ENCODE results near the gene ZDHHC3. TPM values are rescaled to one million over a fixed set of nuclear protein-coding genes. Genes with fewer than 3 reads are reported as not detected.
"Not testable (repeated sequence)": the region's sequence is repeated elsewhere in the genome, so short reads cannot be mapped to it uniquely, and the experiment has no call there.

The ZDHHC3 gene
- total RNA-seq, 2 donors from 2014 or later = 33.0 to 37.6 TPM

DNA sequence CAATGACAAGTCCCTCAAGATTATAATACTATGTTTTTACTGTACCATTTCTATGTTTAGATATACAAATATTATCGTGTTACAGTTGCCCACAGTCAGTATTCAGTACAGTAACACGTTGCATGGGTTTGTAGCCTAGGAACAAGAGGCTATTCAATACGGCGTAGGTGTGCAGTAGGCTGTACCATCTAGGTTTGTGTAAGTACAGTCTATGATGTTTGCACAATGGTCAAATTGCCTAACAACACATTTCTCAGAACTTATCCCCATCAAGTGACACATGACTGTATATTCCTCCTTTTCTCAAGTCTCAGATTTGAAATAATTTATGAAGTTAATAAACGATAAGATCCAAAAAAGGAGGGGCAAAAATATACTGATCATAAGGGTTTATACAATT is 21.7 kb downstream of the ZDHHC3 start:
- H3K4me1 Mint-ChIP-seq (ENCODE audit: low read depth) = peaks cover 6% of the 10 kb centered on the region
- H3K9me3 Mint-ChIP-seq = no peaks in the 10 kb centered on the region
- DNase-seq (no peak), ATAC-seq (replicated peaks in 1 of 2) (no peak)
- H3K36me3 Mint-ChIP-seq (ENCODE audit: insufficient read depth in 2 of 2) = no peaks in the 10 kb centered on the region
- H3K27me3 Mint-ChIP-seq (ENCODE audit: low read depth) = no peaks in the 10 kb centered on the region
- H3K27ac Mint-ChIP-seq = peak overlapping the region; percentile 36
- H3K4me3 Mint-ChIP-seq = no peak overlapping the region

- Mint-ChIP-seq H3K36me3 (ENCODE audit: insufficient read depth in 2 of 2) (no peaks in the 10 kb centered on the region), H3K4me3 (no peak overlapping the region), H3K9me3 (no peaks in the 10 kb centered on the region), H3K27me3 (ENCODE audit: low read depth) (no peaks in the 10 kb centered on the region), H3K27ac (no peak overlapping the region), H3K4me1 (ENCODE audit: low read depth) (peaks cover 6% of the 10 kb centered on the region)
- ATAC-seq (replicated peaks in 1 of 2) = no peak
- DNase-seq = no peak
These were observed 23.3 kb downstream of the ZDHHC3 start for GRCh38 chr3:44952689-44953088.

DNA sequence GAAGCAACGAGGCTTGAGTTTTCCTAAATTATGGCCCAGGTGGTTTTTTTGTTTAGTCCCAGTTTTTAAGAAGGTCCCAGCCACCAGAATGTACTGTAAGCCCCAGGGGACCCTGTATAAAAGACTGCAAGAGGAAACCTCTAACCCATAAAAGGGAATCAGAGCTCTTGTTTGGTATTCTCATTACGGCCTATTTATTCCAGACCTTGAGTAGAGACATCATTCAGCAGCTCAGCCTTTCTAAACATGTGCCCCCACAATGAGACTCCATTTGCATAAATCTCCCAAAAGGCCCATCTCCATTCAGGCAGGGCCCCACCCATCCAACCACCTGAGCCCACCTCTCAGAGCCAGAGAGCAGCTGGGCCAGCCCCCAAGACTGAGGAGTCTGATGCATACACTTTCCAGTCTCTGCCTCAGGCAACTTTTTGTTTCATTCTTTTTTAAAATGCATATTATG is 25.7 kb downstream of the ZDHHC3 start:
- Mint-ChIP-seq H3K4me1 (ENCODE audit: low read depth) (peaks cover 6% of the 10 kb centered on the region), H3K27me3 (ENCODE audit: low read depth) (no peaks in the 10 kb centered on the region), H3K4me3 (no peak overlapping the region), H3K27ac (no peak overlapping the region), H3K9me3 (no peaks in the 10 kb centered on the region), H3K36me3 (ENCODE audit: insufficient read depth in 2 of 2) (peaks cover 0 to 1% of the 10 kb centered on the region in 2 donors)
- DNase-seq = no peak
- ATAC-seq (replicated peaks in 1 of 2) = no peak

DNA sequence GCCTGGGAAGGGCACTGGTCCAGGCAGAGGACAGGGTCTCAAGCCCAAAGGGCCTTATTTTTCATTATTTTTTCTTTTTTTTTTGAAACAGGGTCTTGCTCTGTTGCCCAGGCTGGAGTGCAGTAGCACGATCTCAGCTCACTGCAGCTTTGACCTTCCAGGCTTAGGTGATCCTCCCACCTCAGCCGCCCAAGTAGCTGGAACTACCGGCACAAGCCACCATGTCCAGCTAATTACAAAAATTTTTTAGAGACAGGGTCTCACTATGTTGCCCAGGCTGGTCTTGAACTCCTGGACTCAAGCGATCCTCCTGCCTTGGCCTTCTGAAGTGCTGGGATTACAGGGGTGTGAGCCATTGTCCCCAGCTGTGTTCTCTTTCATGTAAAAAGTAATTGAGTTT is 26.2 kb downstream of the ZDHHC3 start:
- ATAC-seq (replicated peaks in 1 of 2); H3K27me3 Mint-ChIP-seq (ENCODE audit: low read depth); H3K36me3 Mint-ChIP-seq (ENCODE audit: insufficient read depth in 2 of 2); H3K9me3 Mint-ChIP-seq; H3K4me1 Mint-ChIP-seq (ENCODE audit: low read depth); DNase-seq; H3K27ac Mint-ChIP-seq; H3K4me3 Mint-ChIP-seq: not testable (repeated sequence)

GRCh38 chr3:44948239-44948638 is 27.7 kb downstream of the ZDHHC3 start:
- no peak overlapping the region for H3K27ac Mint-ChIP-seq
- H3K27me3 Mint-ChIP-seq (ENCODE audit: low read depth) = no peaks in the 10 kb centered on the region
- H3K36me3 Mint-ChIP-seq (ENCODE audit: insufficient read depth in 2 of 2) = peaks cover 0 to 1% of the 10 kb centered on the region in 2 donors
- ATAC-seq (replicated peaks in 1 of 2) (no peak), DNase-seq (no peak)
- peaks cover 6% of the 10 kb centered on the region for H3K4me1 Mint-ChIP-seq (ENCODE audit: low read depth)
- H3K4me3 Mint-ChIP-seq = no peak overlapping the region
- no peaks in the 10 kb centered on the region for H3K9me3 Mint-ChIP-seq

DNA sequence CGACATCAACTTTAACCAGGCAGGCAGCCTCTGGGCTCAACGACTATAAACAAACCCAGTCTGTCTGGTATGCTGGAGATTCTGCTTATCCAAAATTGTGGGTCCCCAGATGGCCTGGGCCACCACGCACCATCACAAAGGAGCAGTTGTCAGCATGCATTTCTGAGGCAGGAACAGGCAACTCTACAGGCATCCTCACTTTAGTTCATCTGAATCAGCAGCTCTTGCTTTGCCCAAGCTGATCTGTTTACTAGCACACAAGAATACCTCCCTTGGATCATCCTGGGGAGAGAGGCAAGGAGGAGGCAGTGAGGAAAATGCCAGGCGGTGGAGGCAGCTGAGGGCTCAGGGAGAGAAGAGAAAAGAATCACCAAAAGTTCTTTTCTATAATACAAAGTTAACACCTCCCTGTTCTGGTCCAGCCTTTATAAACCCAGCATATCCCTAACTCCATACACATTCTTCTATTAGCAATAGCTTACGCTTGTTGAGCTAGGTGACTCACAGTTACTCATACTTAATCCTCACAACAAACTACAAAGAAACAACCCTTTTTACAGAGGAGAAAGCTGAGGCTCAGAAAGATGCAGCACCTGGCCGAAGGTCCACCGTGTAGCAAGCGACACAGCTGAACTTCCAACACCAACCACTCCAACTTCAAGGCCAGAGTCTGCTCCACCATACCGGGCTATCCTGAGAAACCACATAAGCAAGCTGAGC is 33.6 kb downstream of the ZDHHC3 start:
- Mint-ChIP-seq H3K36me3 (ENCODE audit: insufficient read depth in 2 of 2) (peaks cover 3 to 9% of the 10 kb centered on the region in 2 donors), H3K27ac (no peak overlapping the region), H3K27me3 (ENCODE audit: low read depth) (no peaks in the 10 kb centered on the region), H3K9me3 (no peaks in the 10 kb centered on the region), H3K4me3 (no peak overlapping the region), H3K4me1 (ENCODE audit: low read depth) (no peaks in the 10 kb centered on the region)
- ATAC-seq (replicated peaks in 1 of 2) = no peak
- no peak for DNase-seq

- no peaks in the 10 kb centered on the region for H3K4me1 Mint-ChIP-seq (ENCODE audit: low read depth)
- no peaks in the 10 kb centered on the region for H3K27me3 Mint-ChIP-seq (ENCODE audit: low read depth)
- H3K36me3 Mint-ChIP-seq (ENCODE audit: insufficient read depth in 2 of 2) = peaks cover 5 to 8% of the 10 kb centered on the region in 2 donors
- H3K27ac Mint-ChIP-seq = no peak overlapping the region
- ATAC-seq (replicated peaks in 1 of 2) = no peak
- H3K4me3 Mint-ChIP-seq = no peak overlapping the region
- DNase-seq = no peak
- no peaks in the 10 kb centered on the region for H3K9me3 Mint-ChIP-seq
These were observed 36.4 kb downstream of the ZDHHC3 start for GRCh38 chr3:44939581-44940036.

DNA sequence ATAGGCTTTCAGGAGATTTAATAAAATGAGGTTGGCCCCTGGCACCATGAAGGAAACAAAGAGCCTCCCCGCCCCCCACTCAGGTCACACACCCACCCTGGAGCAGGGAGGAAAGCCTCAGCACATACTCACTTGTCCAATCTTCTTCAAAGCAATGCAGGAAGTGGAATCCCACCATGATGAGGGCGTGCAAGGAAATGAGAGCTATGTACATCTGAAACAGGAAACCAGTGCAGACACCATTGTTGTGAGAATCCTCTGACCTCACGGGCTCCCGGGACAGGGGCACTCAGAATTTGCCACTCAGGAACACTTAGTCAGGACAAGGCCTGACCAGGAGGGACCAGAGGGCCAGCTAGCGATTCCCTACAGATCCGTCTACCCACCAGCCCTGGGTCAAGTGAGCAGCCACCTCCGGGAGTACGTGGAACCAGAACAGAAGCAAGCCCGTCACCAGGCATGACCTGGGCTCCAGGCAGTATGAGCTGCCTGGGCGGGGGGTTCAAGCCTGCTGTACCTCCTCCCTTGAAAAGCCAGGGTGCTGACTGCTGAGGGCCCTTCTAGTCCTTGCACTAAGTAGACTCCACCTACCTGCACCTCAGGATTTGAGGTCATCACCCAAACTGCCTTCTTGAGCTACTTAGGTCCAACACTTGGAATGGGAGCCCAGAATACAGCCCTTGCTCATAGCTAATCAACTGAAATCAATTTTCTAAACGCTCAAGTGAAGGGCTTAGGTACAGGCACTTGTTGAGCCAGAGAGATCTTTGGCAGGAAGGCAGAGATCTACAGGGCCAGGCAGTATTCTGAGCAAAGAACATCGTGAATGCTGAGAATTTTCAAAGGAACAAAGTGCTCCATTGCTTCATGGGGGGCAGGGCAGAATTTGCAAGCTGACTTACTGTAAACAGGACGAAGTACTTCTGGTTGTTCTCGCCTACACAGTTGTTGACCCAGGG is 42.7 kb downstream of the ZDHHC3 start:
- Mint-ChIP-seq H3K9me3 (no peaks in the 10 kb centered on the region), H3K4me3 (no peak overlapping the region), H3K36me3 (ENCODE audit: insufficient read depth in 2 of 2) (peaks cover 3% of the 10 kb centered on the region in 2 donors), H3K27ac (no peak overlapping the region), H3K27me3 (ENCODE audit: low read depth) (no peaks in the 10 kb centered on the region), H3K4me1 (ENCODE audit: low read depth) (no peaks in the 10 kb centered on the region)
- no peak for ATAC-seq (replicated peaks in 1 of 2)
- no peak for DNase-seq

- Mint-ChIP-seq H3K27me3 (ENCODE audit: low read depth) (no peaks in the 10 kb centered on the region), H3K4me1 (ENCODE audit: low read depth) (no peaks in the 10 kb centered on the region), H3K27ac (no peak overlapping the region), H3K4me3 (no peak overlapping the region), H3K36me3 (ENCODE audit: insufficient read depth in 2 of 2) (peaks cover 3% of the 10 kb centered on the region in 2 donors), H3K9me3 (no peaks in the 10 kb centered on the region)
- no peak for ATAC-seq (replicated peaks in 1 of 2)
- DNase-seq = no peak
These were observed 43.7 kb downstream of the ZDHHC3 start for GRCh38 chr3:44932271-44932670.

DNA sequence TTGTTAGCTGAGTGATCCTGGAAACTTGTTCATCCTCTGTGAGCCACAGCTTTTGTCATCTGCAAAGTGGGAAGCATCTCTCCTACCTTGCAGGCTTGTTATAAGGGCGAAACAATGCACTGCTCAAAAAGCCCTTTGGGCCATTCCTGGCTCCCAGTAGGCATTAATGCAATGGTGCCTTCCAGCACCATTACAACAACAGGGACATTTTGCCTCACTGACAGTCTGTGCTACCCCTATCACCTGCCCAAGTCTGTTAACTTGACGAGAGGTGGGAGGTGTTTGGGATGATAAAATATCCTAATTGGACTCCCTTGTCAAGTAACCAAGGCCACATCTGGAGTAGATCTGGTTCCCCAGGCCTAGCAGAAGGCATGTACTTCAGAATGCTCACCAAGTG is 44.2 kb downstream of the ZDHHC3 start:
- H3K9me3 Mint-ChIP-seq = no peaks in the 10 kb centered on the region
- DNase-seq = no peak
- H3K27me3 Mint-ChIP-seq (ENCODE audit: low read depth) = no peaks in the 10 kb centered on the region
- no peak for ATAC-seq (replicated peaks in 1 of 2)
- H3K27ac Mint-ChIP-seq = no peak overlapping the region
- H3K4me1 Mint-ChIP-seq (ENCODE audit: low read depth) = no peaks in the 10 kb centered on the region
- H3K36me3 Mint-ChIP-seq (ENCODE audit: insufficient read depth in 2 of 2) = peaks cover 3% of the 10 kb centered on the region in 2 donors
- no peak overlapping the region for H3K4me3 Mint-ChIP-seq

GRCh38 chr3:44930911-44931310 is 45.1 kb downstream of the ZDHHC3 start:
- H3K27me3 Mint-ChIP-seq (ENCODE audit: low read depth) = no peaks in the 10 kb centered on the region
- H3K4me3 Mint-ChIP-seq = no peak overlapping the region
- no peaks in the 10 kb centered on the region for H3K9me3 Mint-ChIP-seq
- ATAC-seq (replicated peaks in 1 of 2) (no peak), DNase-seq (no peak)
- H3K4me1 Mint-ChIP-seq (ENCODE audit: low read depth) = no peaks in the 10 kb centered on the region
- H3K27ac Mint-ChIP-seq = no peak overlapping the region
- peaks cover 0 to 7% of the 10 kb centered on the region in 2 donors for H3K36me3 Mint-ChIP-seq (ENCODE audit: insufficient read depth in 2 of 2)

GRCh38 chr3:44929782-44930181 is 46.2 kb downstream of the ZDHHC3 start:
- H3K36me3 Mint-ChIP-seq (ENCODE audit: insufficient read depth in 2 of 2) = peaks cover 0 to 8% of the 10 kb centered on the region in 2 donors
- DNase-seq = no peak
- H3K4me3 Mint-ChIP-seq = no peak overlapping the region
- no peaks in the 10 kb centered on the region for H3K27me3 Mint-ChIP-seq (ENCODE audit: low read depth)
- no peaks in the 10 kb centered on the region for H3K4me1 Mint-ChIP-seq (ENCODE audit: low read depth)
- no peaks in the 10 kb centered on the region for H3K9me3 Mint-ChIP-seq
- no peak for ATAC-seq (replicated peaks in 1 of 2)
- no peak overlapping the region for H3K27ac Mint-ChIP-seq

DNA sequence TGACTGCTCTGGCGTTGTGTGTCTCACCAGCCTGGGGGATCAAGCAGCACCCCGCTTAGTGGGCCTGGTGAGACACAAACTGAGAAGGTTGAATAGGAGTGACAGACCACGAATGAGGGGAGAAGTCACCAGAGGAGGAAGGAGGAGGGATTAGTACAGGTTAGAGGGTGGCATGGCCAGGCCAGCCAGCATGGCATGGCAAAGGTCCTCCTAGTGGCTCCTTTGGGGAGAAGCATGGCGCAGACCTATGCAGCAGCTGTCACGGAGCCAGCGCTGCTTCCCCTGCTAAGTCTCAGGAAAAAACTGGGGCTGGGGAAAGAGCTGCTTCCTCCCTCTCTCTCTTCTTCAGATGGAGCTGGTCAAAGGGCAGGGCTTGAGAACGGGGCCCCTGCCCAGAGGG is 48.6 kb downstream of the ZDHHC3 start:
- DNase-seq (no peak), ATAC-seq (replicated peaks in 1 of 2) (no peak)
- H3K4me1 Mint-ChIP-seq (ENCODE audit: low read depth) = no peaks in the 10 kb centered on the region
- no peaks in the 10 kb centered on the region for H3K27me3 Mint-ChIP-seq (ENCODE audit: low read depth)
- no peaks in the 10 kb centered on the region for H3K9me3 Mint-ChIP-seq
- H3K4me3 Mint-ChIP-seq = no peak overlapping the region
- peaks cover 0 to 4% of the 10 kb centered on the region in 2 donors for H3K36me3 Mint-ChIP-seq (ENCODE audit: insufficient read depth in 2 of 2)
- H3K27ac Mint-ChIP-seq = no peak overlapping the region
